K562 (cell line): ENCODE data around the gene RET. TPM values are rescaled to one million over a fixed set of nuclear protein-coding genes. Genes with fewer than 3 reads are reported as not detected.

Experiments used
- MCM7 ChIP-seq, 2 experiments: fragments of 450-650 bp; IDR thresholded peaks; 2 replicates each; pipeline ENCODE4 v1.6.1; 2016 to 2018
- RBFOX2 ChIP-seq: fragments of 200-400 bp; formaldehyde crosslinking; IDR thresholded peaks from 2 replicates; pipeline ENCODE4 v1.6.1; 2017; ENCODE audit warnings: low read depth, mild to moderate bottlenecking, low read length, moderate library complexity
- REST ChIP-seq, 2 experiments: fragments of 450-650 bp; formaldehyde crosslinking in 1 of 2; IDR thresholded peaks; 2 replicates each; pipeline versions ENCODE4 v1.4.0 to v1.6.1; 2014 to 2020; ENCODE audit warnings: mild to moderate bottlenecking in 2 of 2, borderline replicate concordance in 1 of 2, low read depth in 1 of 2
- RHOXF2B ChIP-seq: fragments of 250-450 bp; sonication (Bioruptor Pico); conservative IDR thresholded peaks from 2 replicates; pipeline ENCODE4 v1.5.1; 2021
- TCF3 ChIP-seq: sonication (generic); formaldehyde crosslinking; IDR thresholded peaks from 2 replicates; pipeline ENCODE4 v1.4.0; 2020; ENCODE audit warnings: mild to moderate bottlenecking, missing genetic modification reagents
- ZNF707 ChIP-seq: fragments of 250-450 bp; sonication (Bioruptor Pico); conservative IDR thresholded peaks from 2 replicates; pipeline ENCODE4 v1.8.0; 2022; ENCODE audit warnings: inconsistent platforms, mild to moderate bottlenecking, moderate library complexity
- polyA plus RNA-seq, 8 experiments: library from polyadenylated mRNA; depleted of rRNA in 4 of 8; stranded (reverse) in 5 of 8; unstranded in 3 of 8; fragments of >200 nt; fragmentation: Nextera tagmentation in 2 of 8; fragmentation: Illumina TruSeq in 1 of 8; extraction: Ambion mirVana in 2 of 8; extraction: Trizol in 1 of 8; gene quantifications; 2 replicates each; pipeline versions ENCODE4 v1.2.1 to v1.2.3, GENCODE V29; 2011 to 2014; ENCODE audit warnings: inconsistent platforms in 1 of 8, missing spikeins in 1 of 8
- total RNA-seq, 7 experiments: library from RNA; depleted of rRNA in 6 of 7; stranded (reverse); fragments of >200 nt in 6 of 7; fragmentation: Illumina TruSeq in 2 of 7; extraction: Trizol in 2 of 7; gene quantifications; 2 replicates each; pipeline versions ENCODE4 v1.2.1 to v1.2.3, GENCODE V29; 2011 to 2021; ENCODE audit warnings: low replicate concordance in 1 of 7

Gene RET
- total and polyA plus RNA-seq, 9 of the 15 experiments (the other 6 are each of a cell fraction or from before 2014, with no cell fraction given), result 0.04 to 0.05 TPM; not detected in 7

DNA sequence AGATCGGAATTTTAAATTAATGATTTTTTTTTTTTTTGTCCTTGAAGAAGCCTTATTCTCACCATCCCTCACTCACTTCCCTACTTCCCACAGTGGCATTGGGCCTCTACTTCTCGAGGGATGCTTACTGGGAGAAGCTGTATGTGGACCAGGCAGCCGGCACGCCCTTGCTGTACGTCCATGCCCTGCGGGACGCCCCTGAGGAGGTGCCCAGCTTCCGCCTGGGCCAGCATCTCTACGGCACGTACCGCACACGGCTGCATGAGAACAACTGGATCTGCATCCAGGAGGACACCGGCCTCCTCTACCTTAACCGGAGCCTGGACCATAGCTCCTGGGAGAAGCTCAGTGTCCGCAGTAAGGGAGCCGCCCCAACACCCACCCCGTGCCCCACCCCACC is 23.5 kb downstream of the RET start (continued):
- TF ChIP-seq RHOXF2B (CRISPR knock-in tag) (no peak), TCF3 (CRISPR knock-in tag) (no peak), RBFOX2 (no peak), REST (IDR thresholded peaks at IDR 0.05; ENCODE audit: borderline replicate concordance) (no peak), REST (CRISPR knock-in tag; IDR thresholded peaks at IDR 0.05; ENCODE audit: low read depth) (no peak), MCM7 (IDR thresholded peaks at IDR 0.05) (no peak), ZNF707 (CRISPR knock-in tag) (no peak)
